Breast epithelium (tissue), 4 donors: ENCODE data around the gene AGBL1. TPM values are rescaled to one million over a fixed set of nuclear protein-coding genes. Genes with fewer than 3 reads are reported as not detected.

Experiments
- DNase-seq, 2 donors: peaks; one replicate each; pipeline ENCODE4 v3.0.0-alpha.2; 2019; ENCODE audit warnings: low spot score in 2 of 2
- H3K27ac ChIP-seq, 2 donors: fragments of 200-600 bp; sonication (generic) in 1 of 2; one replicate each; pipeline ENCODE4 v1.5.1; 2016 to 2019; ENCODE audit warnings: mild to moderate bottlenecking in 1 of 2
- H3K27me3 ChIP-seq, 2 donors: fragments of 200-600 bp; sonication (generic) in 1 of 2; one replicate each; pipeline versions ENCODE4 v1.5.1 to v1.6.0; 2017 to 2019; ENCODE audit warnings: control low read depth in 1 of 2, mild to moderate bottlenecking in 1 of 2
- H3K36me3 ChIP-seq: fragments of 200-600 bp; one replicate; pipeline ENCODE4 v1.5.1; 2019
- H3K4me1 ChIP-seq, 2 donors: fragments of 200-600 bp; sonication (generic); one replicate each; pipeline ENCODE4 v1.5.1; 2016 to 2019; ENCODE audit warnings: control low read depth in 1 of 2
- H3K4me3 ChIP-seq, 3 donors: fragments of 200-600 bp; sonication (generic); 1 replicate in 2 of 3; 2 replicates in 1 of 3; pipeline ENCODE4 v1.5.1; 2016 to 2019; ENCODE audit warnings: mild to moderate bottlenecking in 3 of 3, moderate library complexity in 2 of 3
- H3K9me3 ChIP-seq, 2 donors: fragments of 200-600 bp; sonication (generic) in 1 of 2; one replicate each; pipeline ENCODE4 v1.5.1; 2016 to 2019; ENCODE audit warnings: control low read depth in 1 of 2
- CTCF ChIP-seq, 3 donors: fragments of 450-650 bp; IDR thresholded peaks; one replicate each; pipeline ENCODE4 v1.5.1; 2016 to 2017; ENCODE audit warnings: antibody characterized with exemption in 3 of 3, mild to moderate bottlenecking in 3 of 3, moderate library complexity in 3 of 3
- POLR2A ChIP-seq: fragments of 450-650 bp; IDR thresholded peaks from one replicate; pipeline ENCODE4 v1.6.1; 2016; ENCODE audit warnings: antibody characterized with exemption, mild to moderate bottlenecking, moderate library complexity
- POLR2AphosphoS5 ChIP-seq, 3 donors: sonication (generic); formaldehyde crosslinking; IDR thresholded peaks; one replicate each; pipeline ENCODE4 v1.6.1; 2017; ENCODE audit warnings: antibody characterized with exemption in 3 of 3
- intact Hi-C: fragments of 100-400 bp; cut with DNase I; formaldehyde crosslinking; loops from one replicate; pipeline ENCODE4 v1.15.1; 2023; ENCODE audit warnings: low total_unique reads
- total RNA-seq, 3 donors: library from RNA; depleted of rRNA; stranded (reverse); fragments of >200 nt; gene quantifications; one replicate each; pipeline ENCODE4 v1.1.0, GENCODE V29; 2016

The AGBL1 gene
- total RNA-seq, 3 donors from 2014 or later: not detected

GRCh38 chr15:86203462-86203861 lies 123.8 kb downstream of the AGBL1 start:
- intact Hi-C loops: no loop called here
- DNase-seq: no peak
- TF ChIP-seq POLR2AphosphoS5 (IDR thresholded peaks at IDR 0.05) (no peak), CTCF (IDR thresholded peaks at IDR 0.05) (no peak), POLR2A (no peak)
- Histone ChIP-seq H3K4me3 (no peak overlapping the region), H3K27me3 (no peaks in the 10 kb centered on the region), H3K4me1 (no peaks in the 10 kb centered on the region), H3K27ac (no peak overlapping the region), H3K36me3 (no peaks in the 10 kb centered on the region), H3K9me3 (no peaks in the 10 kb centered on the region)

- Histone ChIP-seq H3K36me3 (no peaks in the 10 kb centered on the region), H3K9me3 (no peaks in the 10 kb centered on the region), H3K4me1 (no peaks in the 10 kb centered on the region), H3K27me3 (no peaks in the 10 kb centered on the region), H3K27ac (no peak overlapping the region), H3K4me3 (no peak overlapping the region)
- TF ChIP-seq POLR2AphosphoS5 (IDR thresholded peaks at IDR 0.05) (no peak), CTCF (IDR thresholded peaks at IDR 0.05) (no peak), POLR2A (no peak)
- no peak for DNase-seq
- intact Hi-C loops: no loop called here
Measured at GRCh38 chr15:86205096-86205495, 125.4 kb downstream of the AGBL1 start.

- Histone ChIP-seq H3K27me3 (no peaks in the 10 kb centered on the region), H3K36me3 (no peaks in the 10 kb centered on the region), H3K9me3 (peaks cover 7 to 32% of the 10 kb centered on the region in 2 donors), H3K4me1 (no peaks in the 10 kb centered on the region), H3K4me3 (no peak overlapping the region), H3K27ac (no peak overlapping the region)
- intact Hi-C loops: no loop called here
- no peak for TF ChIP-seq POLR2AphosphoS5 (IDR thresholded peaks at IDR 0.05)
- TF ChIP-seq POLR2A: no peak
- TF ChIP-seq CTCF (IDR thresholded peaks at IDR 0.05): no peak
- DNase-seq: no peak
Measured at GRCh38 chr15:86213420-86213819, 133.7 kb downstream of the AGBL1 start.

- intact Hi-C loops: loop anchor here (2.0 kb wide), 1 partner anchor 47 kb away; no protein-coding TSS in a partner anchor
- DNase-seq: no peak
- no peaks in the 10 kb centered on the region for H3K36me3 ChIP-seq
- H3K9me3 ChIP-seq: peaks cover 11 to 37% of the 10 kb centered on the region in 2 donors
- no peak overlapping the region for H3K4me3 ChIP-seq
- no peak for TF ChIP-seq POLR2A
- TF ChIP-seq CTCF (IDR thresholded peaks at IDR 0.05): no peak
- TF ChIP-seq POLR2AphosphoS5 (IDR thresholded peaks at IDR 0.05): no peak
- no peaks in the 10 kb centered on the region for H3K4me1 ChIP-seq
- H3K27ac ChIP-seq: no peak overlapping the region
- no peaks in the 10 kb centered on the region for H3K27me3 ChIP-seq
Measured at GRCh38 chr15:86213888-86214287, 134.2 kb downstream of the AGBL1 start.

GRCh38 chr15:86221119-86221518 lies 141.4 kb downstream of the AGBL1 start:
- intact Hi-C loops: no loop called here

More at GRCh38 chr15:86221119-86221518, 141.4 kb downstream of the AGBL1 start:
- TF ChIP-seq POLR2AphosphoS5 (IDR thresholded peaks at IDR 0.05) (no peak), POLR2A (no peak), CTCF (IDR thresholded peaks at IDR 0.05) (no peak)
- Histone ChIP-seq H3K4me3 (no peak overlapping the region), H3K27ac (no peak overlapping the region), H3K36me3 (no peaks in the 10 kb centered on the region), H3K4me1 (no peaks in the 10 kb centered on the region), H3K9me3 (peaks cover 11 to 21% of the 10 kb centered on the region in 2 donors), H3K27me3 (peaks cover 0 to 4% of the 10 kb centered on the region in 2 donors)
- DNase-seq: no peak
